HG02870 (cell line): Measurements from ENCODE around the gene CTSZ.

ENCODE experiments used
- ATAC-seq: cut with Tn5 transposase; IDR thresholded peaks from one replicate; pipeline ENCODE4 v1.9.1; 2021; ENCODE audit warnings: mild to moderate bottlenecking, moderate library complexity; ENCODE audit not compliant: unreplicated experiment

The CTSZ gene

GRCh38 chr20:59032023-59032712 is 25.1 kb upstream of the CTSZ start, which contains the start of gene ATP5F1E:
Gene ATP5F1E, minus strand, starts transcription at chr20:59032335. Its CDS starts 84 bp downstream, at chr20:59032251.
- peak; percentile 89 for ATAC-seq

- ATAC-seq, result no peak
Observed at GRCh38 chr20:59031564-59032022, 24.5 kb upstream of the CTSZ start.

GRCh38 chr20:59030911-59031563 is 24.0 kb upstream of the CTSZ start:
- no peak for ATAC-seq

- ATAC-seq, result no peak
Observed at GRCh38 chr20:59028812-59029211, 21.8 kb upstream of the CTSZ start.

- no peak for ATAC-seq
Observed at GRCh38 chr20:59027741-59028320, 20.8 kb upstream of the CTSZ start.

- no peak for ATAC-seq
Observed at GRCh38 chr20:59026904-59027740, 20.1 kb upstream of the CTSZ start.

GRCh38 chr20:59025511-59025910 is 18.5 kb upstream of the CTSZ start:
- ATAC-seq, result no peak

- ATAC-seq, result no peak
Observed at GRCh38 chr20:59025086-59025485, 18.0 kb upstream of the CTSZ start.

GRCh38 chr20:59024111-59024530 is 17.1 kb upstream of the CTSZ start:
- no peak for ATAC-seq

- ATAC-seq, result no peak
Observed at GRCh38 chr20:59023616-59024015, 16.6 kb upstream of the CTSZ start.

- no peak for ATAC-seq
Observed at GRCh38 chr20:59022754-59023153, 15.7 kb upstream of the CTSZ start.

GRCh38 chr20:59020938-59021551 is 14.0 kb upstream of the CTSZ start:
- ATAC-seq, result no peak

GRCh38 chr20:59019217-59019616 is 12.2 kb upstream of the CTSZ start, which contains the start of gene TUBB1:
Gene TUBB1, plus strand, starts transcription at chr20:59019429. Its CDS starts 94 bp downstream, at chr20:59019523.
- ATAC-seq, result no peak

- no peak for ATAC-seq
Observed at GRCh38 chr20:59018817-59019216, 11.8 kb upstream of the CTSZ start.

GRCh38 chr20:59017493-59018231 is 10.6 kb upstream of the CTSZ start:
- no peak for ATAC-seq

GRCh38 chr20:59016795-59017492 is 9.9 kb upstream of the CTSZ start:
- ATAC-seq, result no peak

- ATAC-seq, result no peak
Observed at GRCh38 chr20:59015812-59016711, 9.0 kb upstream of the CTSZ start.

- no peak for ATAC-seq
Observed at GRCh38 chr20:59015411-59015810, 8.4 kb upstream of the CTSZ start.
